HFFc6 (cell line): ENCODE results near the gene SLC49A4. TPM values are rescaled to one million over a fixed set of nuclear protein-coding genes. Genes with fewer than 3 reads are reported as not detected.

Source experiments
- DNase-seq: peaks from one replicate; pipeline ENCODE4 v3.0.0-alpha.2; 2018
- H3K27ac Mint-ChIP-seq: 2 replicates; pipeline ENCODE4 v1.8.0; 2020; ENCODE audit warnings: mild to moderate bottlenecking, mixed read lengths
- H3K27me3 Mint-ChIP-seq: 2 replicates; pipeline ENCODE4 v1.8.0; 2021; ENCODE audit warnings: mild to moderate bottlenecking, moderate library complexity, mixed read lengths; ENCODE audit not compliant: insufficient read depth
- H3K36me3 Mint-ChIP-seq: 2 replicates; pipeline ENCODE4 v1.8.0; 2021; ENCODE audit warnings: low read depth, mixed read lengths
- H3K4me1 Mint-ChIP-seq: 2 replicates; pipeline ENCODE4 v1.8.0; 2020; ENCODE audit warnings: low read depth, mixed read lengths
- H3K4me3 Mint-ChIP-seq: 2 replicates; pipeline ENCODE4 v1.8.0; 2020; ENCODE audit warnings: mild to moderate bottlenecking, moderate library complexity, mixed read lengths
- H3K9me3 Mint-ChIP-seq: 2 replicates; pipeline ENCODE4 v1.8.0; 2020; ENCODE audit warnings: mild to moderate bottlenecking, mixed read lengths
- total RNA-seq, 6 experiments: library from RNA; stranded (reverse); fragmentation: NEBNext Ultra II Directional; extraction: Animal tissue kit (Norgen Biotek cat#: 25700); gene quantifications; 2 replicates in 1 of 6; 3 replicates in 5 of 6; pipeline ENCODE4 v1.2.3, GENCODE V29; 2021
- TF ChIP-seq, protein P1 (sequence below): fragments of 200-600 bp; sonication (generic); IDR thresholded peaks from 2 replicates; pipeline ENCODE4 v1.5.0; 2021; ENCODE audit warnings: antibody characterized with exemption, mild to moderate bottlenecking

Gene SLC49A4
- total RNA-seq, 6 experiments from 2014 or later = 10.2 to 10.8 (median 10.7) TPM

DNA sequence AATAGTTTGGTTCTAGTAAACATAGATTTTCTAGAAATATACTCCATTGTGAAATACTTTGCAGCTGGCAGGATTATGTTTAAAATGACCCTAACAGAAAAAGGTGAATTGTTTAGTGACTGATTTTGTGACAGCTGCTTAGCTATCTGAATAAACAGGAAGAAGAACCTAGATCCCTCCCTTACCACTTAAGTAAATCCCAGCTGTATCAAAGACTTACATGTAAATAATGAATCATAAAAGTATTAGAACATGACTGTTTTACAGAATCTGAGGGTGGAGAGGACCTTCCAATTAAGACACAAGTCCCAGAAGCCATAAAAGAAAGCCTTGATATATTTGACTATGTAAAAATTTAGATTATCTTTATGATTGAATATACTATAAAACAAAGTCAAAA is 15.9 kb downstream of the SLC49A4 start:
- Mint-ChIP-seq H3K4me3 (no peak overlapping the region), H3K4me1 (no peaks in the 10 kb centered on the region), H3K9me3 (no peaks in the 10 kb centered on the region), H3K27me3 (no peaks in the 10 kb centered on the region; the same call in 1 of the 2 replicates), H3K27ac (no peak overlapping the region), H3K36me3 (no peaks in the 10 kb centered on the region)
- TF ChIP-seq, protein P1, sequence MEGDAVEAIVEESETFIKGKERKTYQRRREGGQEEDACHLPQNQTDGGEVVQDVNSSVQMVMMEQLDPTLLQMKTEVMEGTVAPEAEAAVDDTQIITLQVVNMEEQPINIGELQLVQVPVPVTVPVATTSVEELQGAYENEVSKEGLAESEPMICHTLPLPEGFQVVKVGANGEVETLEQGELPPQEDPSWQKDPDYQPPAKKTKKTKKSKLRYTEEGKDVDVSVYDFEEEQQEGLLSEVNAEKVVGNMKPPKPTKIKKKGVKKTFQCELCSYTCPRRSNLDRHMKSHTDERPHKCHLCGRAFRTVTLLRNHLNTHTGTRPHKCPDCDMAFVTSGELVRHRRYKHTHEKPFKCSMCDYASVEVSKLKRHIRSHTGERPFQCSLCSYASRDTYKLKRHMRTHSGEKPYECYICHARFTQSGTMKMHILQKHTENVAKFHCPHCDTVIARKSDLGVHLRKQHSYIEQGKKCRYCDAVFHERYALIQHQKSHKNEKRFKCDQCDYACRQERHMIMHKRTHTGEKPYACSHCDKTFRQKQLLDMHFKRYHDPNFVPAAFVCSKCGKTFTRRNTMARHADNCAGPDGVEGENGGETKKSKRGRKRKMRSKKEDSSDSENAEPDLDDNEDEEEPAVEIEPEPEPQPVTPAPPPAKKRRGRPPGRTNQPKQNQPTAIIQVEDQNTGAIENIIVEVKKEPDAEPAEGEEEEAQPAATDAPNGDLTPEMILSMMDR = no peak
- DNase-seq = no peak

DNA sequence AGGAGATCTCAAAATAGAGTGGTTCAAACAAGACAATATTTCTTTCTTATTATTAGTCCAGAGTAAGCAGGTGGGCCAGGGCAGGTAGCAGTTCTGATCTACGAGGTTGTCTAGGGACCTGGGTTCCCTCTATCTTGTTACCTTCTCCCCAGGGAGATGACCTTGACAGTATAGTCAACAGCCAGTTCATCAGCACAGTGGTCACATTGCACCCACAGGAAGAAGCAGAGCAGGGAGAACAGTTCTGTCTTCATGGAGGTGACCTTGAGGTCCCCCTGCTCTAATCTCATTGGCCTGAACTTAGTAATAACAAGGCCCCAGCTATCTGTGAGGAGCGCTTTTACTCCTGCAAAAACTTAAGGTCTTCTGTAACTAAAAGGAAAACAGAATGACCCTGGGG is 21.7 kb downstream of the SLC49A4 start:
- Mint-ChIP-seq H3K27me3 (no peaks in the 10 kb centered on the region), H3K36me3 (no peaks in the 10 kb centered on the region), H3K9me3 (no peaks in the 10 kb centered on the region), H3K4me1 (no peaks in the 10 kb centered on the region), H3K4me3 (no peak overlapping the region), H3K27ac (no peak overlapping the region)
- TF ChIP-seq, protein P1 = no peak
- no peak for DNase-seq

DNA sequence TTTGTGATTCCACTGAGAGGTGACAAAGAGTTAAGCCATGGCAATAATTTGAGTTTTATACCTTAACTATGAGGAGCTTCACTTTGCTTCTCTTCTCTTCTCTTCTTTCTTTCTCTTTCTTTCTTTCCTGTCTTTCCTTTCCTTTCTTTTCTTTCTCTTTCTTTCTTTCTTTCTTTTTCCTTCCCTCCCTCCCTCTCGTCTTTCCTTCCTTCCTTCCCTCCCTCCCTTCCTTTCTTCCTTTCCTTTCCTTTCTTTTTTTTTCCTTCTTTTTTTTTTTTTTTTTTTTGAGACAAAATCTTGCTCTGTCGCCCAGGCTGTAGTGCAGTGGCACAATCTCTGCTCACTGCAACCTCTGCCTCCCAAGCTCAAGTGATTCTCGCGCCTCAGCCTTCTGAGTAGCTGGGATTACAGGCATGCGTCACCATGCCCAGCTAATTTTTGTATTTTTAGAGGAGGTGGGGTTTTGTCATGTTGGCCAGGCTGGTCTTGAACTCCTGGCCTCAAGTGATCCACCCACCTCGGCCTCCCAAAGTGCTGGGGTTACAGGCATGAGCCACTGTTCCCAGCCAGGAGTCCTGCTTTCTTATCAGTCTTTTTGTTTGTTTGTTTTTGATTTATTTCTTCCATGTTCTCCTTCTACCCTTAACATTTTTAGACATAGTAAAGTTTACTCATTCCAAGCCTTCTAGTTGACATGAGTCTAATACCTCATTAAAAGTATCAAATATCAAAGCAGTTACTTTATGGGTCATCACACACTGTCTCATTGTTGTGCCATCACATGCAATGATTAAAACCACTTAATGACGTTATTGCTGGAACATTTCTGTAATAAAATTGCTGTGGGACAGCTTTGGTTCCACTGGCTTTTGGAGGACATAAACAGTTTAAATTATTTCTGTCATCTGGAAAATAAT is 29.9 kb downstream of the SLC49A4 start:
- peak overlapping the region; percentile 16; the same call in 1 of the 2 replicates for H3K4me3 Mint-ChIP-seq
- H3K36me3 Mint-ChIP-seq = peaks cover 4% of the 10 kb centered on the region; the same call in 1 of the 2 replicates
- peak overlapping the region; percentile 44 for H3K27ac Mint-ChIP-seq
- H3K4me1 Mint-ChIP-seq = peaks cover 16% of the 10 kb centered on the region
- DNase-seq = peak; percentile 59
- no peaks in the 10 kb centered on the region for H3K27me3 Mint-ChIP-seq
- H3K9me3 Mint-ChIP-seq = no peaks in the 10 kb centered on the region
- TF ChIP-seq, protein P1 = no peak

DNA sequence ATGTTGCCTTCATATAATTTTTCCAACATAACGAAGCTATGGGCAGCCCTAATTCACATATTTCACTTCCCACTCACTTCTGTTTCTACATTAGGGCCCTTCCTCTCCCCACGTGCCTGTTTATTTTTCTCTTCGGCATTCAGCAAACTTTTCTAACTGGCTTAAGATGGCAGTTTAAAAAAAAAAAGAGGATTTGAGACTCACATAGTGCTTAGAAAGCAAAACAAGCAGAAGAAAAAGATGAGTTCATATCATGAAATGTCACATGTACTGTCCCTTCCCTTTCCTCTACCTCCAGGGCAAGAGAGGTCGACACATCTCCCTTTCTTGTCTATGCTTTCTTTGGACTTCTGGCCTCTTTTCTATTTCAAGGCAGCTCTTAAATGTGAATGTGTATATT is 30.6 kb downstream of the SLC49A4 start:
- Mint-ChIP-seq H3K9me3 (no peaks in the 10 kb centered on the region), H3K27me3 (no peaks in the 10 kb centered on the region), H3K27ac (no peak overlapping the region), H3K36me3 (peaks cover 4% of the 10 kb centered on the region; the same call in 1 of the 2 replicates), H3K4me1 (peaks cover 16% of the 10 kb centered on the region), H3K4me3 (no peak overlapping the region)
- DNase-seq = no peak
- TF ChIP-seq, protein P1 = no peak

DNA sequence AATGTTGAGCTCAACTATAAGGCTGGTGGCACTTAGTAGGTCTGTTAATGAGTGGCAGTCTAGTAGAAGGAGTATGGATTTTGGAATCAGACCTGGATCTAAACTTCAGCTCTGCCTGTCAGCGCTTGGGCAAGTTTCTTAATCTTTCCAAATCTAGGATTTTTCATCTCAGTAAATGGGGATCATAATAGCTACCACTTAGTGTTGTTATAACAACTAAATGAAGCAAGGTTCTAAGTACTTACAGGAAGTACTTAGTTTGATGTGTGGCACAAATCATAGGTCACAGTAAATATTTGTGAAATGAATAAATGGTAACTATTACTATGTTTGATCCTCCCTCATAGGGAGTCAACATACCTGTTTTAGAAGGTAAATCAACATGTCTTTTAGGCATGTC is 31.4 kb downstream of the SLC49A4 start:
- no peak for DNase-seq
- peaks cover 16% of the 10 kb centered on the region for H3K4me1 Mint-ChIP-seq
- H3K36me3 Mint-ChIP-seq = peaks cover 4% of the 10 kb centered on the region; the same call in 1 of the 2 replicates
- no peak overlapping the region for H3K4me3 Mint-ChIP-seq
- TF ChIP-seq, protein P1 = no peak
- no peak overlapping the region for H3K27ac Mint-ChIP-seq
- no peaks in the 10 kb centered on the region for H3K27me3 Mint-ChIP-seq
- no peaks in the 10 kb centered on the region for H3K9me3 Mint-ChIP-seq
